ENCODE data around the gene FMC1. TPM values are rescaled to one million over a fixed set of nuclear protein-coding genes. Genes with fewer than 3 reads are reported as not detected.
A peak's percentile ranks its signal among the peaks of the same experiment; 100 is the strongest.

The FMC1 gene
- total and polyA plus RNA-seq, 12 donors, result 24.9 to 96.3 (median 44.0) TPM

- DNase-seq (no peak), ATAC-seq (no peak)
- Histone ChIP-seq H3K9me3 (peaks cover 0 to 4% (median 0%) of the 10 kb centered on the region in 11 donors), H3K27me3 (no peaks in the 10 kb centered on the region), H3K4me3 (no peak overlapping the region), H3K27ac (no peak overlapping the region), H3K36me3 (no peaks in the 10 kb centered on the region), H3K4me1 (peaks cover 0 to under 1% (median 0%) of the 10 kb centered on the region in 9 donors)
- intact Hi-C loops (cut with DNase I), result no loop called here
- 93 to 94% methylated on average over 4 of the region's 4 CpGs for WGBS, 2 donors
- TF ChIP-seq CTCF (IDR thresholded peaks at IDR 0.05), result no peak
Measured at GRCh38 chr7:139334399-139335150, 6.6 kb upstream of the FMC1 start.

- H3K36me3 ChIP-seq, result no peaks in the 10 kb centered on the region
- intact Hi-C loops (cut with DNase I), result no loop called here
- TF ChIP-seq CTCF (IDR thresholded peaks at IDR 0.05), result no peak
- DNase-seq, result no peak
- H3K4me1 ChIP-seq, result peaks cover 0 to 20% (median 13%) of the 10 kb centered on the region in 9 donors
- H3K9me3 ChIP-seq, result peaks cover 0 to 8% (median 0%) of the 10 kb centered on the region in 11 donors
- no peak for ATAC-seq
- no peak overlapping the region for H3K27ac ChIP-seq
- no peaks in the 10 kb centered on the region for H3K27me3 ChIP-seq
- WGBS, 2 donors, result 95 to 96% methylated on average over 2 of the region's 2 CpGs
- no peak overlapping the region for H3K4me3 ChIP-seq
Measured at GRCh38 chr7:139339025-139339424, 2.1 kb upstream of the FMC1 start.

- intact Hi-C loops (cut with DNase I), result loop anchor here in 3 of 10 donors (1.0 to 2.0 kb wide), 2 partner anchors 19 to 20 kb away; partner anchors contain the start of gene LUC7L2 (in 3 of the 3)
- no peak for ATAC-seq
- Histone ChIP-seq H3K36me3 (peaks cover 0 to 2% (median 0%) of the 10 kb centered on the region in 9 donors), H3K27me3 (no peaks in the 10 kb centered on the region), H3K27ac (peak overlapping the region; percentile 98 to 100 (median 99)), H3K4me3 (peak overlapping the region; percentile 22 to 93 (median 82)), H3K9me3 (peaks cover 0 to 8% (median 0%) of the 10 kb centered on the region in 11 donors), H3K4me1 (peaks cover 0 to 20% (median 13%) of the 10 kb centered on the region in 9 donors)
- WGBS, 2 donors, result 73 to 78% methylated on average over 13 of the region's 13 CpGs
- no peak for TF ChIP-seq CTCF (IDR thresholded peaks at IDR 0.05)
- DNase-seq, result no peak
Measured at GRCh38 chr7:139339698-139340036, 1.5 kb upstream of the FMC1 start.

GRCh38 chr7:139340037-139340807 lies 915 bp upstream of the FMC1 start:
- Histone ChIP-seq H3K9me3 (peaks cover 0 to 8% (median 0%) of the 10 kb centered on the region in 11 donors), H3K36me3 (peaks cover 0 to 8% (median 0%) of the 10 kb centered on the region in 9 donors), H3K4me3 (peak overlapping the region; percentile 59 to 93 (median 82)), H3K4me1 (peaks cover 0 to 20% (median 13%) of the 10 kb centered on the region in 9 donors), H3K27ac (peak overlapping the region; percentile 98 to 100 (median 99)), H3K27me3 (no peaks in the 10 kb centered on the region)
- peak; percentile 57 to 94 (median 80) for TF ChIP-seq CTCF (IDR thresholded peaks at IDR 0.05)
- intact Hi-C loops (cut with DNase I), result loop anchor here in 3 of 10 donors (1.0 to 2.0 kb wide), 2 partner anchors 19 kb away; partner anchors contain the start of gene LUC7L2 (in 3 of the 3)
- ATAC-seq (peak; percentile 87 to 93 (median 90)), DNase-seq (peak; percentile 95 to 99)
- WGBS, 2 donors, result 2% methylated on average over 66 of the region's 66 CpGs

Measured in heart right ventricle (tissue), 16 donors.